Transverse colon (tissue), 4 donors: ENCODE data around the gene HECW1. TPM values are rescaled to one million over a fixed set of nuclear protein-coding genes. Genes with fewer than 3 reads are reported as not detected.
"Not testable (repeated sequence)": the region's sequence is repeated elsewhere in the genome, so short reads cannot be mapped to it uniquely, and the experiment has no call there.

Experiments used
- DNase-seq: peaks from one replicate; pipeline ENCODE4 v3.0.0-alpha.2; 2019
- H3K27ac ChIP-seq, 4 donors: fragments of 200-600 bp; sonication (generic); 2 replicates each; pipeline ENCODE4 v1.5.1; 2016 to 2018; ENCODE audit warnings: inconsistent platforms in 4 of 4
- H3K27me3 ChIP-seq: fragments of 200-600 bp; sonication (generic); 2 replicates; pipeline ENCODE4 v1.5.1; 2017; ENCODE audit warnings: inconsistent platforms
- H3K36me3 ChIP-seq, 4 donors: fragments of 200-600 bp; sonication (generic); 2 replicates each; pipeline ENCODE4 v1.5.1; 2017 to 2019; ENCODE audit warnings: inconsistent platforms in 4 of 4
- H3K4me1 ChIP-seq, 4 donors: fragments of 200-600 bp; sonication (generic); 2 replicates each; pipeline ENCODE4 v1.5.1; 2017 to 2020; ENCODE audit warnings: inconsistent platforms in 4 of 4
- H3K4me3 ChIP-seq, 4 donors: fragments of 200-600 bp; sonication (generic); 1 replicate in 1 of 4; 2 replicates in 3 of 4; pipeline versions ENCODE4 v1.5.1 to v1.6.1; 2017 to 2019; ENCODE audit warnings: inconsistent platforms in 4 of 4
- H3K9me3 ChIP-seq, 2 donors: fragments of 200-600 bp; sonication (generic); 2 replicates each; pipeline ENCODE4 v1.5.1; 2017 to 2019; ENCODE audit warnings: inconsistent platforms in 2 of 2
- CTCF ChIP-seq, 5 experiments: fragments of 200-600 bp in 3 of 5; fragments of 450-650 bp in 2 of 5; sonication (generic) in 3 of 5; IDR thresholded peaks; 1 replicate in 2 of 5; 2 replicates in 3 of 5; pipeline ENCODE4 v1.5.1; 2016 to 2017; ENCODE audit warnings: antibody characterized with exemption in 5 of 5, inconsistent platforms in 3 of 5, mild to moderate bottlenecking in 2 of 5, moderate library complexity in 1 of 5
- EP300 ChIP-seq: sonication (generic); formaldehyde crosslinking; IDR thresholded peaks from one replicate; pipeline ENCODE4 v1.6.1; 2017; ENCODE audit warnings: antibody characterized with exemption, low read depth
- POLR2A ChIP-seq: fragments of 450-650 bp; IDR thresholded peaks from one replicate; pipeline ENCODE4 v1.6.1; 2016; ENCODE audit warnings: antibody characterized with exemption, mild to moderate bottlenecking, moderate library complexity
- POLR2AphosphoS5 ChIP-seq, 3 donors: sonication (generic); formaldehyde crosslinking; IDR thresholded peaks; one replicate each; pipeline ENCODE4 v1.6.1; 2016; ENCODE audit warnings: antibody characterized with exemption in 3 of 3
- WGBS, 2 donors: methylation state at CpG; one replicate each; pipeline ENCODE4 v1.1.5; 2018; ENCODE audit warnings: low coverage in 1 of 2; 5-methylcytosine and 5-hydroxymethylcytosine counted together
- in situ Hi-C, 4 donors: fragments of 200-750 bp; cut with MboI; loops; one replicate each; pipeline versions ENCODE4 v1.15.0 to v1.15.1; 2017; ENCODE audit warnings: low sequenced_read_pairs in 3 of 4, low pct_ligation_motif_present in 1 of 4, low pct_unique_long_range_greater_than_20kb in 1 of 4
- intact Hi-C: fragments of 100-400 bp; cut with DNase I; formaldehyde crosslinking; loops from one replicate; pipeline ENCODE4 v1.15.1; 2023; ENCODE audit warnings: low total_unique reads
- total RNA-seq, 4 donors: library from RNA; depleted of rRNA; stranded (reverse); fragments of >200 nt; gene quantifications; one replicate each; pipeline ENCODE4 v1.1.0, GENCODE V29; 2016

The HECW1 gene
- total RNA-seq, 4 donors from 2014 or later, result 1.1 to 1.4 TPM; not detected in 2

- in situ Hi-C loops, result no loop called here
- Histone ChIP-seq H3K4me3 (no peak overlapping the region), H3K27me3 (no peaks in the 10 kb centered on the region), H3K9me3 (no peaks in the 10 kb centered on the region), H3K27ac (no peak overlapping the region), H3K4me1 (no peaks in the 10 kb centered on the region), H3K36me3 (no peaks in the 10 kb centered on the region)
- 37 to 43% methylated on average over 2 of the region's 2 CpGs for WGBS, 2 donors
- no peak for DNase-seq
- intact Hi-C loops, result no loop called here
- TF ChIP-seq POLR2AphosphoS5 (IDR thresholded peaks at IDR 0.05) (no peak), CTCF (IDR thresholded peaks at IDR 0.05) (no peak), POLR2A (no peak), EP300 (no peak)
Measured at GRCh38 chr7:43208242-43208641, 95.8 kb downstream of the HECW1 start.

GRCh38 chr7:43210539-43210938 lies 98.1 kb downstream of the HECW1 start:
- H3K9me3 ChIP-seq, DNase-seq, in situ Hi-C loops, H3K4me1 ChIP-seq, H3K4me3 ChIP-seq, H3K27me3 ChIP-seq, intact Hi-C loops, H3K27ac ChIP-seq, H3K36me3 ChIP-seq: not testable (repeated sequence)
- 81 to 98% methylated on average over 6 to 11 of the region's 11 CpGs for WGBS, 2 donors

GRCh38 chr7:43211286-43211685 lies 98.8 kb downstream of the HECW1 start:
- no peaks in the 10 kb centered on the region for H3K9me3 ChIP-seq
- no peaks in the 10 kb centered on the region for H3K36me3 ChIP-seq
- in situ Hi-C loops, result no loop called here
- no peak for DNase-seq
- WGBS, 2 donors, result 78 to 90% methylated on average over 5 of the region's 5 CpGs
- H3K4me1 ChIP-seq, result no peaks in the 10 kb centered on the region
- H3K27me3 ChIP-seq, result no peaks in the 10 kb centered on the region
- no peak overlapping the region for H3K4me3 ChIP-seq
- intact Hi-C loops, result no loop called here
- H3K27ac ChIP-seq, result no peak overlapping the region
- TF ChIP-seq POLR2A (no peak), CTCF (IDR thresholded peaks at IDR 0.05) (no peak), POLR2AphosphoS5 (IDR thresholded peaks at IDR 0.05) (no peak), EP300 (no peak)

GRCh38 chr7:43211693-43212092 lies 99.2 kb downstream of the HECW1 start:
- in situ Hi-C loops, result no loop called here
- no peaks in the 10 kb centered on the region for H3K27me3 ChIP-seq
- H3K36me3 ChIP-seq, result no peaks in the 10 kb centered on the region
- H3K4me3 ChIP-seq, result no peak overlapping the region
- DNase-seq, result no peak
- H3K27ac ChIP-seq, result no peak overlapping the region
- intact Hi-C loops, result no loop called here
- no peaks in the 10 kb centered on the region for H3K4me1 ChIP-seq
- TF ChIP-seq EP300 (no peak), POLR2A (no peak), POLR2AphosphoS5 (IDR thresholded peaks at IDR 0.05) (no peak), CTCF (IDR thresholded peaks at IDR 0.05) (no peak)
- no peaks in the 10 kb centered on the region for H3K9me3 ChIP-seq

GRCh38 chr7:43212921-43213320 lies 100.5 kb downstream of the HECW1 start:
- Histone ChIP-seq H3K4me3 (no peak overlapping the region), H3K27me3 (no peaks in the 10 kb centered on the region), H3K36me3 (no peaks in the 10 kb centered on the region), H3K27ac (no peak overlapping the region), H3K4me1 (no peaks in the 10 kb centered on the region), H3K9me3 (no peaks in the 10 kb centered on the region)
- intact Hi-C loops (no loop called here), in situ Hi-C loops (no loop called here)
- no peak for DNase-seq
- 53 to 63% methylated on average over 3 of the region's 3 CpGs for WGBS, 2 donors
- TF ChIP-seq POLR2AphosphoS5 (IDR thresholded peaks at IDR 0.05), result no peak
- no peak for TF ChIP-seq EP300
- TF ChIP-seq CTCF (IDR thresholded peaks at IDR 0.05), result no peak
- TF ChIP-seq POLR2A, result no peak
